Endothelial cell of umbilical vein (primary cell): ENCODE measurements around the gene FBXO22. TPM values are rescaled to one million over a fixed set of nuclear protein-coding genes. Genes with fewer than 3 reads are reported as not detected.

ENCODE experiments used
- BruUV-seq: library from RNA; stranded (reverse); fragments of 400-500 nt; replicated peaks from 2 replicates; lab custom pipeline; 2021; lab: Mats Ljungman, UMichigan
- CTCF ChIA-PET: fragments of 300-600, 350-600 bp; sonication (Branson Sonifier 250); formaldehyde crosslinking; loops from one replicate; lab custom pipeline; 2021; ENCODE audit warnings: antibody characterized with exemption, inconsistent platforms; lab: Charles Lee
- POLR2A ChIA-PET: fragments of 300-600, 350-600 bp; sonication (Branson Sonifier 250); formaldehyde crosslinking; loops from one replicate; lab custom pipeline; 2021; ENCODE audit warnings: antibody characterized with exemption, inconsistent platforms; lab: Charles Lee
- DNase-seq: peaks from one replicate; pipeline ENCODE4 v3.0.0-alpha.2; 2011; ENCODE audit warnings: low read depth, low spot score
- FAIRE-seq: peaks from 2 replicates; lab custom pipeline; 2011; peaks lifted over from hg19 to GRCh38; lab: Jason Lieb, UNC
- H2AFZ ChIP-seq: 2 replicates; pipeline ENCODE4 v1.6.0; 2012; ENCODE audit warnings: low read depth, low read length, control low read depth, inconsistent platforms
- H3K27ac ChIP-seq: 2 replicates; pipeline ENCODE4 v1.5.1; 2011; ENCODE audit warnings: low read depth, mild to moderate bottlenecking, control low read depth, low read length, moderate library complexity; ENCODE audit not compliant: insufficient read depth
- H3K27me3 ChIP-seq, 2 experiments: 2 replicates each; pipeline versions ENCODE4 v1.6.0 to v1.6.1; 2011; ENCODE audit warnings: low read length in 2 of 2, mixed read lengths in 1 of 2; ENCODE audit not compliant: control insufficient read depth in 2 of 2, insufficient read depth in 2 of 2
- H3K36me3 ChIP-seq, 2 experiments: 2 replicates in 1 of 2; 3 replicates in 1 of 2; pipeline ENCODE4 v1.5.1; 2011; ENCODE audit warnings: low read length in 2 of 2, mild to moderate bottlenecking in 1 of 2, moderate library complexity in 1 of 2; ENCODE audit not compliant: control insufficient read depth in 2 of 2, insufficient read depth in 2 of 2; ENCODE audit errors: extremely low read depth in 1 of 2
- H3K4me1 ChIP-seq: 3 replicates; pipeline ENCODE4 v1.5.1; 2011; ENCODE audit warnings: mild to moderate bottlenecking, low read length; ENCODE audit not compliant: control insufficient read depth, insufficient read depth; ENCODE audit errors: extremely low read depth
- H3K4me2 ChIP-seq: 2 replicates; pipeline ENCODE4 v1.6.1; 2011; ENCODE audit warnings: low read length, control low read depth, mixed read lengths; ENCODE audit not compliant: insufficient read depth
- H3K4me3 ChIP-seq, 3 experiments: fragments of 200-600 bp in 1 of 3; sonication (generic), shearing (Covaris generic) in 1 of 3; replicated peaks in 1 of 3; 2 replicates each; pipeline ENCODE4 v1.5.1; 2011 to 2016; ENCODE audit warnings: control low read depth in 3 of 3, low read length in 3 of 3, mild to moderate bottlenecking in 2 of 3, inconsistent platforms in 1 of 3, low read depth in 1 of 3, moderate library complexity in 1 of 3; ENCODE audit not compliant: insufficient read depth in 1 of 3
- H3K79me2 ChIP-seq: 2 replicates; pipeline ENCODE4 v1.6.0; 2012; ENCODE audit warnings: low read length, inconsistent platforms; ENCODE audit not compliant: control insufficient read depth, insufficient read depth
- H3K9ac ChIP-seq: replicated peaks from 2 replicates; pipeline ENCODE3; 2011; ENCODE audit warnings: low read length, control low read depth; ENCODE audit not compliant: insufficient read depth; ENCODE audit errors: extremely low read depth
- H3K9me1 ChIP-seq: replicated peaks from 3 replicates; pipeline ENCODE4 v1.6.0; 2011; ENCODE audit warnings: mild to moderate bottlenecking, low read length; ENCODE audit not compliant: control insufficient read depth, insufficient read depth; ENCODE audit errors: extremely low read depth
- H3K9me3 ChIP-seq: replicated peaks from 2 replicates; pipeline ENCODE4 v1.5.1; 2012; ENCODE audit warnings: low read length, inconsistent platforms; ENCODE audit not compliant: control insufficient read depth, insufficient read depth
- H4K20me1 ChIP-seq: replicated peaks from 2 replicates; pipeline ENCODE3; 2011; ENCODE audit warnings: mild to moderate bottlenecking, low read length; ENCODE audit not compliant: control insufficient read depth, insufficient read depth; ENCODE audit errors: extremely low read depth
- EZH2 ChIP-seq: IDR thresholded peaks from 2 replicates; pipeline ENCODE4 v1.6.1; 2012; ENCODE audit warnings: borderline replicate concordance, low read depth, mild to moderate bottlenecking, moderate library complexity, low read length, inconsistent platforms; ENCODE audit not compliant: severe bottlenecking
- FOS ChIP-seq: IDR thresholded peaks from 2 replicates; pipeline ENCODE4 v1.6.1; 2011; ENCODE audit warnings: mild to moderate bottlenecking, low read length, moderate library complexity, borderline replicate concordance; ENCODE audit not compliant: insufficient read depth
- GATA2 ChIP-seq: IDR thresholded peaks from 2 replicates; pipeline ENCODE4 v1.7.0; 2011; ENCODE audit warnings: low read depth, mild to moderate bottlenecking, moderate library complexity, mixed read lengths, low read length; ENCODE audit not compliant: insufficient read length, insufficient read depth
- JUN ChIP-seq: IDR thresholded peaks from 2 replicates; pipeline ENCODE4 v1.6.1; 2011; ENCODE audit warnings: borderline replicate concordance, low read depth; ENCODE audit not compliant: insufficient read length, insufficient read depth
- MYC ChIP-seq: IDR thresholded peaks from one replicate; pipeline ENCODE4 v1.6.1; 2011; ENCODE audit warnings: mild to moderate bottlenecking, low read depth, low read length
- POLR2A ChIP-seq: IDR thresholded peaks from 2 replicates; pipeline ENCODE4 v1.6.1; 2012; ENCODE audit warnings: low read depth, mild to moderate bottlenecking, control low read depth, low read length
- POLR2AphosphoS5 ChIP-seq: IDR thresholded peaks from 2 replicates; pipeline ENCODE4 v1.6.1; 2012; ENCODE audit warnings: low read depth, mild to moderate bottlenecking, control low read depth, low read length, moderate library complexity; ENCODE audit not compliant: insufficient read depth
- dilution Hi-C: fragments of 300-500 bp; cut with MboI; formaldehyde crosslinking; loops from one replicate; pipeline ENCODE4 v1.15.0; 2019; ENCODE audit warnings: low sequenced_read_pairs; ENCODE audit not compliant: extremely low pct_ligation_motif_present
- intact Hi-C: fragments of 100-400 bp; cut with micrococcal nuclease; formaldehyde crosslinking; loops from one replicate; pipeline ENCODE4 v1.10.0; 2022
- polyA plus RNA-seq, 4 experiments: library from polyadenylated mRNA; depleted of rRNA in 3 of 4; stranded (reverse) in 3 of 4; unstranded in 1 of 4; fragments of >200 nt; gene quantifications; 2 replicates each; pipeline versions ENCODE4 v1.2.1 to v1.2.3, GENCODE V29; 2011 to 2012; ENCODE audit warnings: missing spikeins in 1 of 4
- total RNA-seq: library from RNA; stranded (reverse); gene quantifications from 2 replicates; pipeline ENCODE4 v1.2.3, GENCODE V29; 2021
- TF ChIP-seq, protein P1 (sequence below): IDR thresholded peaks from 2 replicates; pipeline ENCODE4 v1.6.1; 2011; ENCODE audit not compliant: insufficient read depth, insufficient read length
- TF ChIP-seq, protein P2 (sequence below), 2 donors: IDR thresholded peaks; 1 replicate in 1 of 2; 2 replicates in 1 of 2; pipeline ENCODE4 v1.5.1; 2011; ENCODE audit warnings: low read length in 2 of 2, mild to moderate bottlenecking in 2 of 2, moderate library complexity in 2 of 2, control low read depth in 1 of 2, inconsistent platforms in 1 of 2, low read depth in 1 of 2; ENCODE audit not compliant: insufficient read depth in 1 of 2; ENCODE audit errors: extremely low read depth in 1 of 2

The FBXO22 gene
- total and polyA plus RNA-seq, 2 donors (not counting 3 experiments of a cell fraction or from before 2014, with no cell fraction given), result 20.8 to 41.6 TPM

DNA sequence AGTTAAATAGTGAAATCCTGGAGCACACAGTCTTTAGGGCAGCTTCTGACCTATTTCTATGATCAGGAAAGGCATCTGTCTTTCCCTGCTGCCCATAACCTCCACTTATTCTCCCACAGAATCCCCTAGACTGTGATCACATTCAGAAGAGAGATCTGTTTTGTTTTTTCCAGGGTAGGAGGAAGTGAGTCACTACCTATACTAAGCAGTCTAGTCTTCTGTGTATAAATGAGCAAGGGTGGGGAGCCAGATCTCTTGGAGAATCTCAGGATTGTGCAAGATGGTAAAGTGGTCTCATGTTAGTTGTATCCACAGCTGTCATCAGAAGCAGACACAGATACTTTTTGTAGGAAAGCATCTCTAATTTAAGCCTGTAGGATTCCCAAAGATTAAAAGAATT, 11.8 kb upstream of the FBXO22 start:
- DNase-seq (peak; percentile 90), FAIRE-seq (peak; percentile 78)
- Histone ChIP-seq H3K4me2 (peak overlapping the region; percentile 61), H2AFZ (no peak overlapping the region), H3K27ac (peak overlapping the region; percentile 97), H3K9ac (peak overlapping the region; percentile 62), H3K79me2 (no peaks in the 10 kb centered on the region), H3K9me3 (no peaks in the 10 kb centered on the region), H3K4me3 (no peak overlapping the region), H4K20me1 (no peaks in the 10 kb centered on the region), H3K27me3 (no peaks in the 10 kb centered on the region), H3K9me1 (no peaks in the 10 kb centered on the region), H3K4me1 (peaks cover 23% of the 10 kb centered on the region), H3K36me3 (peaks cover 0 to 6% of the 10 kb centered on the region in 2 experiments)
- dilution Hi-C loops, result no loop called here
- intact Hi-C loops, result no loop called here
- BruUV-seq, result no TSS peak
- TF ChIP-seq EZH2, result no peak
- TF ChIP-seq FOS, result peak; percentile 69
- TF ChIP-seq JUN, result peak; percentile 76
- TF ChIP-seq MYC, result no peak
- TF ChIP-seq POLR2AphosphoS5, result no peak
- no peak for TF ChIP-seq POLR2A
- peak; percentile 34 for TF ChIP-seq GATA2
- TF ChIP-seq, protein P1, sequence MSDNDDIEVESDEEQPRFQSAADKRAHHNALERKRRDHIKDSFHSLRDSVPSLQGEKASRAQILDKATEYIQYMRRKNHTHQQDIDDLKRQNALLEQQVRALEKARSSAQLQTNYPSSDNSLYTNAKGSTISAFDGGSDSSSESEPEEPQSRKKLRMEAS, result no peak
- TF ChIP-seq, protein P2, sequence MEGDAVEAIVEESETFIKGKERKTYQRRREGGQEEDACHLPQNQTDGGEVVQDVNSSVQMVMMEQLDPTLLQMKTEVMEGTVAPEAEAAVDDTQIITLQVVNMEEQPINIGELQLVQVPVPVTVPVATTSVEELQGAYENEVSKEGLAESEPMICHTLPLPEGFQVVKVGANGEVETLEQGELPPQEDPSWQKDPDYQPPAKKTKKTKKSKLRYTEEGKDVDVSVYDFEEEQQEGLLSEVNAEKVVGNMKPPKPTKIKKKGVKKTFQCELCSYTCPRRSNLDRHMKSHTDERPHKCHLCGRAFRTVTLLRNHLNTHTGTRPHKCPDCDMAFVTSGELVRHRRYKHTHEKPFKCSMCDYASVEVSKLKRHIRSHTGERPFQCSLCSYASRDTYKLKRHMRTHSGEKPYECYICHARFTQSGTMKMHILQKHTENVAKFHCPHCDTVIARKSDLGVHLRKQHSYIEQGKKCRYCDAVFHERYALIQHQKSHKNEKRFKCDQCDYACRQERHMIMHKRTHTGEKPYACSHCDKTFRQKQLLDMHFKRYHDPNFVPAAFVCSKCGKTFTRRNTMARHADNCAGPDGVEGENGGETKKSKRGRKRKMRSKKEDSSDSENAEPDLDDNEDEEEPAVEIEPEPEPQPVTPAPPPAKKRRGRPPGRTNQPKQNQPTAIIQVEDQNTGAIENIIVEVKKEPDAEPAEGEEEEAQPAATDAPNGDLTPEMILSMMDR (IDR thresholded peaks at IDR 0.05; ENCODE audit: extremely low read depth in 1 of 2, insufficient read depth in 1 of 2, low read depth in 1 of 2, low read length in 2 of 2), result no peak
- ChIA-PET POLR2A (no interaction called here), CTCF (interaction anchor here (1.3 to 1.5 kb wide), 3 partner anchors 30 to 168 kb away, joined by 3 to 4 read pairs (median 3); a partner anchor contains a TSS)
